ENCODE measurements around the gene RBFOX1.

The RBFOX1 gene

GRCh38 chr16:7422036-7422888 is 89.6 kb downstream of the RBFOX1 start:
- H3K4me3 ChIP-seq (ENCODE audit: low read depth, low read length), result no peak overlapping the region
- TF ChIP-seq, protein P1, sequence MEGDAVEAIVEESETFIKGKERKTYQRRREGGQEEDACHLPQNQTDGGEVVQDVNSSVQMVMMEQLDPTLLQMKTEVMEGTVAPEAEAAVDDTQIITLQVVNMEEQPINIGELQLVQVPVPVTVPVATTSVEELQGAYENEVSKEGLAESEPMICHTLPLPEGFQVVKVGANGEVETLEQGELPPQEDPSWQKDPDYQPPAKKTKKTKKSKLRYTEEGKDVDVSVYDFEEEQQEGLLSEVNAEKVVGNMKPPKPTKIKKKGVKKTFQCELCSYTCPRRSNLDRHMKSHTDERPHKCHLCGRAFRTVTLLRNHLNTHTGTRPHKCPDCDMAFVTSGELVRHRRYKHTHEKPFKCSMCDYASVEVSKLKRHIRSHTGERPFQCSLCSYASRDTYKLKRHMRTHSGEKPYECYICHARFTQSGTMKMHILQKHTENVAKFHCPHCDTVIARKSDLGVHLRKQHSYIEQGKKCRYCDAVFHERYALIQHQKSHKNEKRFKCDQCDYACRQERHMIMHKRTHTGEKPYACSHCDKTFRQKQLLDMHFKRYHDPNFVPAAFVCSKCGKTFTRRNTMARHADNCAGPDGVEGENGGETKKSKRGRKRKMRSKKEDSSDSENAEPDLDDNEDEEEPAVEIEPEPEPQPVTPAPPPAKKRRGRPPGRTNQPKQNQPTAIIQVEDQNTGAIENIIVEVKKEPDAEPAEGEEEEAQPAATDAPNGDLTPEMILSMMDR (IDR thresholded peaks at IDR 0.05; ENCODE audit: borderline replicate concordance, insufficient read depth, low read depth, low read length), result no peak

DNA sequence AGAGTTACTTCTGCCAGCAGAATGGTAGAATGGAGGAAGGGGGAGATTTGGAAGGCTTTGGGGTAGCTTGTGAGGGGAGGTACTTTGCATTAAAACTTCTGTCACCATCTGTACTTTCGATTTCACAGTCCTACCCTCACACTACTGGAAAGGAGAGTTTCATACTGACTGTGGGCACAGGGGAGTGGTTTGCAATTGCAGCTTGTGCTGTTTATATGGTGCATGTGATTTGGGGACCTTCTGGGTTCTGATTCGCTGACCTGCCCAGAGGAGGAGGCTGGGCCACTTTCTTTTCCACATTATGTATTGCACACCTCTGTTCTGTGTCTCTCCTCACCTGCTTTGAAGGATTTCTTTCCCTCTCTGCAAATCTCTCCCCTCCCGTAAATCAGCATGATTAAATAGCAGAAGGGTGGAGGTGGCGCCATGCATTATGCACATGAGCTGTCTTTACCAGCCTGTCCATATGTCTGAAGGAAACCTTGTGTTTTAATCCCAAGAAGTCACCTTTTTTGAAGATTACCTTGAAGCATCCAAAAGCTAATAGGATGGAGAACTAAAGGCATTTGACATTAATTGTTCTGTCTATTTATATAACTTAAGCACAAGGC is 90.9 kb downstream of the RBFOX1 start:
- TF ChIP-seq, protein P1 (IDR thresholded peaks at IDR 0.05; ENCODE audit: borderline replicate concordance, insufficient read depth, low read depth, low read length), result no peak
- H3K4me3 ChIP-seq (ENCODE audit: low read depth, low read length), result no peak overlapping the region

DNA sequence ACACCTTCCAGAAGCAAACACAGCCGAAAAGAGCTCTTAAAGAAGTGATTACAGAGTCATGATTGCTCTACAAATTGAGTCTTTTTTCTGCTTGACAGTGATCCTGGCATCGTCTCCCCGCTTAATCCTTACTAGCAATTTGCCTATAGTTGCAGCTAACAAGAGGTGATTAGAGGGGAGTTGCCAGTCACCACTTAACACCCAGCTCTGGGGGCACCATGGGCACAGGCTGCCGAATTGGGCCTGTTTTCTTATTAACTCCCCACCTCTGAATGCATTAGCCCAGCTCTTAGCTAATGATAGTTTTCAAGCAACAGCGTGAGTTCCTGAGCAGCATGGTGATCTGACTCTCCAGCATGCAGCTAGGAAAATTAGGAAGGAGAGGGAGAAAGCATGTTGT is 93.5 kb downstream of the RBFOX1 start:
- H3K4me3 ChIP-seq (ENCODE audit: low read depth, low read length), result no peak overlapping the region
- TF ChIP-seq, protein P1 (IDR thresholded peaks at IDR 0.05; ENCODE audit: borderline replicate concordance, insufficient read depth, low read depth, low read length), result no peak

- H3K4me3 ChIP-seq (ENCODE audit: low read depth, low read length), result no peak overlapping the region
- TF ChIP-seq, protein P1 (IDR thresholded peaks at IDR 0.05; ENCODE audit: borderline replicate concordance, insufficient read depth, low read depth, low read length), result no peak
Observed at GRCh38 chr16:7431723-7432122, 99.1 kb downstream of the RBFOX1 start.

DNA sequence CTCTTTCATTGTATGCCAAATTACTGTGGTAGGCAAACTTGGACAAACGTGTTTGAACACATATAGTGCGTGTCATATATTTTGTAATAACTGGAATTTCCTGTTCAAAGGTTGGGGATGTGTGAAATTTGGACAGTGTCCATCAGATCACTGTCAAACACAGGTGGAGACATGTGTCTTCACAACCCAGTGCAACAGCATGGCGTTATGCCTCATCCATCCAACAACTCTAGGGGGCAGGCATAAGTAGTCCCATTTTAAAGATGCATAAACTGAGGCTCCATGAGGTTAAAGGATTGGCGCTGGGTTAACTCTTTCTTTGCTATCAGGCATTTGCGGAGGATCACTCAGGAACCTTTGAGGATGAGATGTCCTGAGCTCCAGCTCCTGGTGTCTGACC is 103.7 kb downstream of the RBFOX1 start:
- H3K4me3 ChIP-seq (ENCODE audit: low read depth, low read length), result no peak overlapping the region
- TF ChIP-seq, protein P1 (IDR thresholded peaks at IDR 0.05; ENCODE audit: borderline replicate concordance, insufficient read depth, low read depth, low read length), result no peak

DNA sequence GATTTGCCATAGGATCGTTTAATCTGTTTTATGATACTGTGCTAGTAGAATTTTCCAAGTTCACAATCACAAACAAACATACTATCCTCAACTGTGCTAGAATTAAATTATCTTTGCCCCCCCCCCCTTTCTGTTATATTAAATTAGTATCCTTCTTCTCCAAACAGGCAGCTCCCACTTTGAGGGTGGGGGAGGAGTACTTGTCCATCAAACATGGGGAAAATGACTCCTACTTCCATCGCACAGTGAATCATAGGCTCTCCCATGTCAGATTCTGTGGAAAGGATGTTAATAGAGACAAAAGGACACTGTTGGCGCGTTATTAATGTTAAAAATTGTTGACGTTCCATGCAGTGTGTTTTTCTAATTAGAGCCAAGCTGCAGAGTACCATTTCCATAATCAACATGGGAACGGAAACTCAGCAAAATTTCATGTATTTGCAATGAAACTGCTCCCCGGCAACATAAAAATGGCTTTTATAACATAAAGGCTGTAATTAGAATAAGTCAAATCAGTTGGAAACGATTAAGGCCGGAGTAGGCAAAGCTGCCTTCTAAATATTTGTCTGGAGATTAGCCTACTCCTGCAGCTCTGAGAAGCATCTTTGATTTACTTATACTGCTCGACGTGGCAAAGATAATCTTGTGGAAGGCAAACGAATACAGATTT is 104.6 kb downstream of the RBFOX1 start:
- no peak overlapping the region for H3K4me3 ChIP-seq (ENCODE audit: low read depth, low read length)
- TF ChIP-seq, protein P1 (IDR thresholded peaks at IDR 0.05; ENCODE audit: borderline replicate concordance, insufficient read depth, low read depth, low read length), result no peak
